A673 (cell line): ENCODE data around the gene IFNL2.
"Not testable (repeated sequence)": the region's sequence is repeated elsewhere in the genome, so short reads cannot be mapped to it uniquely, and the experiment has no call there.

Experiments used
- CTCF ChIP-seq: fragments of 300-800, 200-600 bp; sonication (generic); conservative IDR thresholded peaks from 2 replicates; pipeline ENCODE4 v1.5.1; 2017; ENCODE audit warnings: low read depth, mild to moderate bottlenecking, antibody characterized with exemption, low read length, moderate library complexity, mixed read lengths
- EZH2 ChIP-seq: fragments of 200-600 bp; sonication (generic); IDR thresholded peaks from 2 replicates; pipeline ENCODE4 v1.6.1; 2017; ENCODE audit warnings: borderline replicate concordance, low read depth, mild to moderate bottlenecking, mixed read lengths, antibody characterized with exemption, low read length; ENCODE audit not compliant: poor library complexity, severe bottlenecking

GRCh38 chr19:39245166-39245565, 23.0 kb upstream of the IFNL2 start:
- TF ChIP-seq CTCF, EZH2: not testable (repeated sequence)
